ENCODE measurements around the gene UIMC1. TPM values are rescaled to one million over a fixed set of nuclear protein-coding genes. Genes with fewer than 3 reads are reported as not detected.

UIMC1 gene
- total RNA-seq, 4 donors from 2014 or later = 19.2 to 37.3 (median 23.2) TPM

- no peaks in the 10 kb centered on the region for H3K4me1 ChIP-seq
- TF ChIP-seq, protein P1, sequence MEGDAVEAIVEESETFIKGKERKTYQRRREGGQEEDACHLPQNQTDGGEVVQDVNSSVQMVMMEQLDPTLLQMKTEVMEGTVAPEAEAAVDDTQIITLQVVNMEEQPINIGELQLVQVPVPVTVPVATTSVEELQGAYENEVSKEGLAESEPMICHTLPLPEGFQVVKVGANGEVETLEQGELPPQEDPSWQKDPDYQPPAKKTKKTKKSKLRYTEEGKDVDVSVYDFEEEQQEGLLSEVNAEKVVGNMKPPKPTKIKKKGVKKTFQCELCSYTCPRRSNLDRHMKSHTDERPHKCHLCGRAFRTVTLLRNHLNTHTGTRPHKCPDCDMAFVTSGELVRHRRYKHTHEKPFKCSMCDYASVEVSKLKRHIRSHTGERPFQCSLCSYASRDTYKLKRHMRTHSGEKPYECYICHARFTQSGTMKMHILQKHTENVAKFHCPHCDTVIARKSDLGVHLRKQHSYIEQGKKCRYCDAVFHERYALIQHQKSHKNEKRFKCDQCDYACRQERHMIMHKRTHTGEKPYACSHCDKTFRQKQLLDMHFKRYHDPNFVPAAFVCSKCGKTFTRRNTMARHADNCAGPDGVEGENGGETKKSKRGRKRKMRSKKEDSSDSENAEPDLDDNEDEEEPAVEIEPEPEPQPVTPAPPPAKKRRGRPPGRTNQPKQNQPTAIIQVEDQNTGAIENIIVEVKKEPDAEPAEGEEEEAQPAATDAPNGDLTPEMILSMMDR (IDR thresholded peaks at IDR 0.05) = no peak
- TF ChIP-seq POLR2AphosphoS5 (IDR thresholded peaks at IDR 0.05) (no peak), POLR2A (IDR thresholded peaks at IDR 0.05) (no peak), EP300 (IDR thresholded peaks at IDR 0.05) (no peak)
- no peak for DNase-seq (ENCODE audit: low spot score in 2 of 2)
Observed at GRCh38 chr5:176916337-176916736, 90.2 kb downstream of the UIMC1 start.

DNA sequence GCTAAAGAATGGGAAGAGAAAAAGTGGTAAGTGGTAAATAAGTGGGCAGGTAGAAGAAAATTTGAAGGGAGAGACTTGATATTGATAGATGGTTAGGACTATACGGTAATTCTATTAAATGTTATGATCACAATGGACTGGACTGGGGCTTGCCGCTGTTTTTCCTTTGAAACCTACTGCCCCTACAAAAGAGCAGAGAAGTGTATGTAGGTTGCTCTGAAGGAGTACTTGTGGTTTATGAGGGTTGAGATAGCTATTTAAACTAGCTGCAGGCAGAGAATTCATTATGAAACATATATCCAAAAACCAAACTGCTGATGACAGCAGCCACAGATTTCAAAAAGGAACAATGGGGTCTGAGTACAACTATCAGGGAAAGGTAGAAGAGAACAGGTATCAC lies 90.7 kb downstream of the UIMC1 start:
- TF ChIP-seq EP300 (IDR thresholded peaks at IDR 0.05) (no peak), POLR2A (IDR thresholded peaks at IDR 0.05) (no peak), POLR2AphosphoS5 (IDR thresholded peaks at IDR 0.05) (no peak)
- TF ChIP-seq, protein P1 (IDR thresholded peaks at IDR 0.05) = no peak
- no peaks in the 10 kb centered on the region for H3K27me3 ChIP-seq
- no peak overlapping the region for H3K4me3 ChIP-seq
- no peaks in the 10 kb centered on the region for H3K4me1 ChIP-seq
- H3K9me3 ChIP-seq = no peaks in the 10 kb centered on the region
- no peak for DNase-seq (ENCODE audit: low spot score in 2 of 2)
- peaks cover 26% of the 10 kb centered on the region for H3K36me3 ChIP-seq
- H3K27ac ChIP-seq = no peak overlapping the region
- 68% methylated on average over 2 of the region's 2 CpGs for WGBS

More at GRCh38 chr5:176916337-176916736, 90.2 kb downstream of the UIMC1 start:
- no peaks in the 10 kb centered on the region for H3K27me3 ChIP-seq
- peaks cover 26% of the 10 kb centered on the region for H3K36me3 ChIP-seq
- no peaks in the 10 kb centered on the region for H3K9me3 ChIP-seq
- no peak overlapping the region for H3K27ac ChIP-seq
- H3K4me3 ChIP-seq = no peak overlapping the region

DNA sequence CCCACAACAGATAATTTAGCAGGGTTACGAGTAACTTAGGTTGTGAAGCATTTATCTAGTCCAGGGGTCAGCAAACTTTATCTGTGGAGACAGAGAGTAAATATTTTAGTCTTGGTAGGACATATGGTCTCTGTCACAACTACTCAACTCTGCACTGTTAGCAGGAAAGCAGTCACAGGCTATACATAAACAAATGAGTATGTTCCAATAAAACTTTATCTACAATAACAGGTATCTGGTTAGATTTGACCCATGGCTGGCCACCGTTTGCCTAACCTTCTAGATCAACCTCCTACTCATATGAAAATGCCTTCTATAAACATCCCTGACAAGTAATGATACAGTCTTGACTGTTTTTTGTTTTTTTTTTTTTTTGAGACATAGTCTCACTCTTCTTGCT lies 94.5 kb downstream of the UIMC1 start:
- Histone ChIP-seq H3K36me3 (peaks cover 25% of the 10 kb centered on the region), H3K4me1 (no peaks in the 10 kb centered on the region), H3K4me3 (no peak overlapping the region), H3K27ac (no peak overlapping the region), H3K27me3 (no peaks in the 10 kb centered on the region), H3K9me3 (no peaks in the 10 kb centered on the region)
- TF ChIP-seq, protein P1 (IDR thresholded peaks at IDR 0.05) = no peak
- no peak for TF ChIP-seq POLR2A (IDR thresholded peaks at IDR 0.05)
- no peak for TF ChIP-seq POLR2AphosphoS5 (IDR thresholded peaks at IDR 0.05)
- no peak for TF ChIP-seq EP300 (IDR thresholded peaks at IDR 0.05)
- WGBS = 87% methylated on average over 2 of the region's 2 CpGs
- DNase-seq (ENCODE audit: low spot score in 2 of 2) = no peak

- DNase-seq (ENCODE audit: low spot score in 2 of 2) = no peak
- no peaks in the 10 kb centered on the region for H3K9me3 ChIP-seq
- H3K4me1 ChIP-seq = no peaks in the 10 kb centered on the region
- no peak overlapping the region for H3K4me3 ChIP-seq
- H3K27ac ChIP-seq = no peak overlapping the region
- no peaks in the 10 kb centered on the region for H3K27me3 ChIP-seq
- TF ChIP-seq, protein P1 (IDR thresholded peaks at IDR 0.05) = no peak
- no peak for TF ChIP-seq POLR2AphosphoS5 (IDR thresholded peaks at IDR 0.05)
- TF ChIP-seq EP300 (IDR thresholded peaks at IDR 0.05) = no peak
- TF ChIP-seq POLR2A (IDR thresholded peaks at IDR 0.05) = no peak
- peaks cover 53% of the 10 kb centered on the region for H3K36me3 ChIP-seq
- WGBS = 91% methylated on average over 5 of the region's 5 CpGs
Observed at GRCh38 chr5:176908675-176909368, 97.8 kb downstream of the UIMC1 start.

- TF ChIP-seq POLR2AphosphoS5 (IDR thresholded peaks at IDR 0.05) (no peak), POLR2A (IDR thresholded peaks at IDR 0.05) (no peak), EP300 (IDR thresholded peaks at IDR 0.05) (no peak)
- TF ChIP-seq, protein P1 (IDR thresholded peaks at IDR 0.05) = no peak
- Histone ChIP-seq H3K36me3 (peaks cover 70% of the 10 kb centered on the region), H3K27me3 (no peaks in the 10 kb centered on the region), H3K4me1 (no peaks in the 10 kb centered on the region), H3K27ac (no peak overlapping the region), H3K4me3 (no peak overlapping the region), H3K9me3 (no peaks in the 10 kb centered on the region)
- 93% methylated on average over 3 of the region's 3 CpGs for WGBS
- DNase-seq (ENCODE audit: low spot score in 2 of 2) = no peak
Observed at GRCh38 chr5:176906796-176907195, 99.8 kb downstream of the UIMC1 start.
